GM12891 (cell line): Measurements from ENCODE around the gene CD24.

Experiments used
- POLR2A ChIP-seq: IDR thresholded peaks from 2 replicates; pipeline ENCODE4 v1.6.1; 2011; ENCODE audit warnings: low read depth, low read length, control low read depth
- POLR2AphosphoS5 ChIP-seq: IDR thresholded peaks from 2 replicates; pipeline ENCODE4 v1.6.1; 2011; ENCODE audit warnings: low read depth, low read length, control low read depth
- POU2F2 ChIP-seq: IDR thresholded peaks from 2 replicates; pipeline ENCODE4 v1.6.1; 2011; ENCODE audit warnings: low read depth, mild to moderate bottlenecking, control low read depth, low read length, moderate library complexity
- SPI1 ChIP-seq: IDR thresholded peaks from 2 replicates; pipeline ENCODE4 v1.6.1; 2011; ENCODE audit warnings: low read depth, low read length, control low read depth
- TAF1 ChIP-seq: IDR thresholded peaks from 2 replicates; pipeline ENCODE4 v1.6.1; 2011; ENCODE audit warnings: low read depth, low read length, control low read depth

DNA sequence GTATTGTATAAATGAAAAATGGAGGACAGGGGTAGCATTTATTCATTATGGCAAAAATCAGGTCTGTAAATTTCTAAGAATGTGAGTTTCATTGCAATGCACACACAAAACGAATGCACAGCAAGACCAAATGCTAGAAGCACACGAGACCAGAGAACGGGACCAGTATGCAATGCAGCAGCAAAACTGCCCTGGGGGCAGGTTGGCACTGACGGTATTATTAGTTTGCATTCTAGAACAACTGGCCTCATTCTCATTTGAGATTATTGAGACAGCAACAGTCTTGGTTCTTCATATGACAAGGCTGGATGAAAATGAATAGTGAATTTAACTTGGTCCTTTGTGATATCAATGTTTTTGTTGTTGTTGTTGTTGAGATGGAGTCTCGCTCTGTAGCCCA is 44.5 kb upstream of the CD24 start:
- no peak for TF ChIP-seq TAF1
- no peak for TF ChIP-seq POLR2A
- TF ChIP-seq SPI1: no peak
- no peak for TF ChIP-seq POLR2AphosphoS5
- no peak for TF ChIP-seq POU2F2
